Activated T-helper 9 cell treated with anti-CD3 and anti-CD28 coated beads, Interleukin-2, amount 50 U/mL, for 16 hours (primary cell): Measurements from ENCODE around the gene HOXB6.
A peak's percentile ranks its signal among the peaks of the same experiment; 100 is the strongest.

Experiments
- DNase-seq: peaks from one replicate; pipeline ENCODE4 v3.0.0-alpha.2; 2020; ENCODE audit warnings: low read depth

HOXB6 gene

DNA sequence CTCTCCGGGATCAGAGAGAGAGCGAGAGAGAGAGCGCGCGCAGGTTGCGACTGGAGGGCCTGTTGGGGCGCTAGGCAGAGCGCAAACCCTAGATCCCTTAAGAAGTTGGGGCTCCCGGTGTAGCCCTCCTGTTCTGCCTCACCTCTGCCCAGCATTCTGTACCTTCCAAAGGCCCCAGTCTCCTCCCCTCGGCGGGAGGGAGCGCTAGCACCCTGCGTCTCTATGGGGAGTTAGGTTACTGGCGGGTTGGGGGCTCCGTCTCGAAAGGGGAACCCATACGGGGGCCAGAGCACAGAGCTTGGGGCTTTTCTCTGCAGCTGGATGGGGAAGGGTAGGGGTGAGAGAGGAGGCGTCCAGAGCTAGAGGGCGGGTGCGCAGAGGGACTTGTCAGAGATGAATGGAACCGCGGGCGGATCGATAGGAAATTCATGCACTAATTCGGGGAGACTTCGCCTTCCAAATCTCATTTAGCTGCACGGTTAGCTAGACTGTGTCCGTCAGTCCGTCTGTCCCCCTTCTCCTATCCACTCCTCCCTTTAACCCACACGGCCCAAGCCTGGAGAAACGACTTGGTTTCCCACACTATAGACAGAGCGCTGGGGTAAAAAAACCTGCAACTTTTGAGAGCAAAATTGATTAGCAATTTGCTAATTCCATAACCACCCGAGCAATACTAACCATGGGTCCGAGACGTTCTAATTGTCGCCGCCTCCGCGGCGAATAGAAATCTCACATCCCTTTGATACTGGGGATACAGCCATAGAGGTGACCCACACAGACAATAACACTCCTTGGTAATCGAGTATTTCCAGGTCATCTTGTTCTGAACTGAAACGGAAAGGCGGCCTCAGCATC, 25.9 kb downstream of the HOXB6 start:
- DNase-seq: no peak

DNA sequence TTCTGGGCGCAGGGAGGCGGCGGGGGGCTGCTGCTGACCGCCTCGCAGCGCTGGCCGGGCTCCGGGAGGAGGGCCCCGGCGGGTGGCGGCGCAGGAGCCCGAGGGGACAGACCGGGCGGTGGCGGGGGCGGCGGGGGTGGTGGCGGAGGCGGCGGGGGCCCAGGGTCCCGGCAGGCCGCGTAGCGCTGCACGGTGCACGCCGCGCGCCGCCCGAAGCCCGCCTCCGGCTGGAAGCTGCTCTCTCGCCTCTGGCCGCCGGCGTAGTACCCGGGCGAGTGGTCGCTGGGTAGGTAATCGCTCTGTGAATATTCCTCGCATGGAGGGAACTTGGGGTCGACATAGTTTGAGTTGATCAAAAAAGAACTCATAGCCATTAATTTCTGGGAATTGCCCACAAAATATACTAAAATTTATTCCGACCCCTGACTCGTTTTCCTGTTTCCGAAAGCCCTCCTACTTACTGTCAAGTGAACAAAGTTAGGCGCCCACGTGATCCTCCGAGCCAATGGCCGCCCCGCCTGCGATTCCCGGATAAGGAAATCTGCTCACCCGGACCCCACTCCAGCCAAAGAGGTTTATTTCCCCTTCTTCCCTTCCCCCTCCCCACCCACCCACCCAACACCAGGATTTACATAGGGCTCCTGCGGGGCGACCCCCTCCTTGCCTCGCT, 26.7 kb downstream of the HOXB6 start, which contains the start of gene HOXB4:
HOXB4 (minus strand) TSS at position 405 of the 670 bp plus-strand sequence; CDS start at position 374, 31 bp downstream.
- peak; percentile 52 for DNase-seq

DNA sequence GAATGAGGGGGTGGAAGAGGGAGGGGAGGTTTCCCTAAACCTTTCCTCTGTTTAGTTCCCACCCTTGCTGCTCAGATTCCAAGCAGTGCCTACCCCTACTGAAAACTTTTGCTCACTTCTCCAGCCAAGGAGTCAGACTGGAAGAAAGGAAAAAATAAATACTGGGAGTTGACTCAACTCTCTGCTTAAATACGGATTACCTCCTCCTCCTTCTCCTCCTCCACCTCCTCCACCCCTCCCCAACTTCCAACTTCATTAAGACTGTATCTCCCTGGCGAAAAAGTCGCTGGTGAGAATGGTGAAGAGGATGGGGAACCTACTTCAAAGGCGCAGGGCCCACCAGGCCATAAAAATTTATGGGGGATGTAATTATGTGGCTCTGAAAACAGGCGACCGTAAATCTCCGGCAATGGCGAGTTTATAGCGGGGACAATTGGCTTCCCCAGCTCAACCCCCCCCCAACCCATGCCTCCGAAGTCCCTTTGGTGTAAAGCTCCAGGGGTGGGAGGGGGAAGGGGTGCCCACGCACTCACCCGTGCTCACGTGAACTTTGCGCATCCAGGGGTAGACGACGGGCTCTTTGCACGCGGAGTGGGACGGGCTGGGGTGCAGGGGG, 27.3 kb downstream of the HOXB6 start:
- no peak for DNase-seq

DNA sequence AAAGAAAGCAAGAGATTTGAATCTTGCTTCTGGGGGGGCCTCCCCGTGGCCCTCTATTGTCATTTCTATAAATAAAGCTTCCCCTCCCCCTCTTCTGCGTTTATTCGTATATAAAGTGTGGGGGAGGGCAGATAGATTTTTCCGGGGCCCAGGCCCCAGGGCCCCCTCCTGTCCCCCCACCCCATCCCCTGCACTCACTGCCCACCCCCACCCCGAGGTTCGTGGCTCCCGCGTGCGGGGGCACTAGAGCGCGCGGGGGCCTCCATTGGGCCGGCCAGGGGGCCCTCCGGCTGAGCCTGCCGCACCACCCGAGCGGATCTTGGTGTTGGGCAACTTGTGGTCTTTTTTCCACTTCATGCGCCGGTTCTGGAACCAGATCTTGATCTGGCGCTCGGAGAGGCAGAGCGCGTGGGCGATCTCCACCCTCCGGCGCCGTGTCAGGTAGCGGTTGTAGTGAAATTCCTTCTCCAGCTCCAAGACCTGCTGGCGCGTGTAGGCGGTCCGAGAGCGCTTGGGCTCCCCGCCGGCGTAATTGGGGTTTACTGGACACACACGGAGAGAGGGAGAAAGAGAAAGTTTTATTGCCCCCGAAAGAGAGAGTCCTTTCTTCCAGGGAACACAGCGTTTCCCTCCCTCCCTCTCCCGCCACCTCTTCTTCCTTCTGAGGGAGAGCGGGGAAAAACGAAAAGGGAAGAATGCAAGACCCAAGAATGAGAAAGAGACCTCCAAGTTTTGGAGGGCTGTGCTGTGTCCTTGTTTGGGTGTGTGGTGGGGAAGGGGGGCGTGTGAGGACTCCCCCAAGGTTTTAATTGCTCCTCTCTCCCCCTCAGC, 28.1 kb downstream of the HOXB6 start:
- no peak for DNase-seq

DNA sequence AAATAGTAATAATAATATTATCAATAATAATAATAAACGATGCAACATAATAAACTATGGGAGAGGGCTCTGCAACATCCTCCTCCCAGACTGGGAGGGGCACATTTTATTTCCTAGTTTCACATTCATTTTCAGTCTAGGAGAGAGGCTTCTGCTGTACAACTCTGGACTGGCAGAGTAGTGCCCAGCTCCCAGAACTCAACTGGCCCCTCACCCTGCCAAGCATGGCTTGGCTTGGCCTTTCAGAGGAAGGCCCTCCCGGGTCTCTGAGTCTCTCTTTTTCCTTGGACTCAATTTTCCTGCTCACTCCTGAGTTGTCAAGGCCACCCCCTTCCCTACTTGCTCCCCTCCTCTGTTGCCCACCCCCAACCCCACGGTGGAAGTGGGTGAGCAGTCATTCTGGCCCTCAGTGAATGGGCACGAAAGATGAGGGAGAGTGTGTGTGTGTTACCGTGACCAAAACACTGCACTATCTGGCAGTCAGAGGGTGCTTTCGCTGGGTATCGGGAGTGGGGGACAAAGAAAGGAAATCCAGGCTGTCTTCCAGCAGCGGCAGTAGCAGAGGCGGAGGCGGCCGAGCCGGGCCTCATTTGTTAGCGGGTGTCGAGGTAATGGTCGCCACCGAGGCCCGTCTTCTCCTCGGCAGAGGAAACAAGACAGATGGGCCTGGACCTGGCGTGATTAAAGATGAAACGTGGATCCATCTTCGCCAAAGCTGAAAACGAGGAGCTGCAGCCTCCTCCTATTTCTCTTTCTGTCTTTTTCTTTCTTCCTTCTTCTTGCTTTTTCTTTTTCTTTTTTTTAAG, 28.9 kb downstream of the HOXB6 start:
- no peak for DNase-seq

DNA sequence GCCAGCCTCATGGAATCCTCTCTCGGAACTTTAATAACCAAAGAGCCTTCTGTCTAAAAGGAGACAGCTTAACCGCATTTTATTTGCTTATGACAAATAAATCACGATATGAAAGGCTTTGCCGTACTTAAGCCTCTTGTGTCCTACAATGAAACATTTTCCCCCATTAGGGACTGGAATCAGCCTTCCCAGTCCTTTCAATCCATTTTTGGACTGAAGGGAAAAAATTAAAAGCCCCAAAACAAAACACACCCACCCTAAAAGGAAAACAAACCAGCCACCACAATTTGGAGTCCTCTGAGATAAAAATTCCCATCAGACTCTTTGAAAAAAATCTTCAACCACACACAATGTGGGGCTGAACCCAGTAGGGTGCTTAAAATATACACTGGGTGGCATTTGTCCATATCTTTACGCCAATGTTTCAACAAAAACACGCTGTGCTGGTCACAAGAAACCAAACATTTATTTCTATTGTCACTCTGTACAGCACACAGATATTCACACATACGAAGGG, 29.7 kb downstream of the HOXB6 start:
- DNase-seq: no peak

DNA sequence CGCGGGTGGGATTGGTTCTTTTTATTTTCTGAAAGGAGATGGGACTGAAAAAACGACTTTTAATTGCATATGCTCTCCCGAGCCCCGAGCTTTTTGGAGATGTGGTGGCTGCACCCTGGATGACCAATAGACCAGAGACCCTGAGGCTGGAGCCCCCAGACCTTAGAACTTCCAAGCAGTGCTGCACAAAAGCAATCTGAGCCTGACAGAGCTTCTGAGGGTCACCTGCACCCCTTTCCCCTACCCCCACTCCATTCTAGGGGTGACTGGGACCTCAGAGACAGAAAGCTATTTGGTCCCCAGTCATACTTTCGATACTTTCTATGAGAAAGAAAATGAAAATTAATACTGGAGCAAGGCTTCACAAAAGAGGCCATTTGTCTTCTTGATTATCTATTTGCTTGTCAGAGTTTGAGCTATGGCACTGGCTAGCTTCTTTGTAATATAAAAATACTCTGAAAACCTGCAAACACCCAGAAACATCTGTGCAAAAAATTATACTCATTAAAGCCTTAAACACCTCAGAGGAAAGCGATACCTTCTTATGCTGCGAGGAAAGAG, 30.2 kb downstream of the HOXB6 start:
- DNase-seq: no peak

DNA sequence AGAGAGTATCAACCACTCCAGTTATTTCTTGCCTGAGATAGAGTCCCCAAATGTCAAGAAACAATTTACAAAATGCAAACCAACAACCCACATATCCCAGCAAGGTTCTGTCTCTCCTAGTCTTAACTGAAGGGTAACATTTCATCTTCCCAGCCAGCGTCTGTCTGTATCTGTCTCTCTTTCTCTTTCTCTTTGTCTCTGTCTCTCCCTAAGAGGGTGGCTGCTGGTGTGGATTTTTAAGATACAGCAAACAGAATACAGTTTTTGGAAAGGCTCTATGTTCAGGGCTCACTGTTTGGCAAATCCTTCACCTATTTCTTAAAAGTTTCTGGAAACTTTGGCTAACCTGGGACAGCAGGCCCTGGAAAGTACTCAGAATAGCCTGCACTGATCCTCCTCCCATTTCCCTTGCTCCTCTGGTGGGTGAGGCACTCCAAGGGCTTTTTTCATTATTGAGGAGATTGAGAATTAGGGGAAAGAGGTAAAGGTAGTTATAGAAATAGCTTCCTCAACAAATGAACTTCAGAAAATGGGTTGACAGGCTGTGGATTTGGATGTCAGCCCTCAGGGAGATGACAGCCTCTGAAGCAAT, 32.9 kb downstream of the HOXB6 start:
- no peak for DNase-seq

DNA sequence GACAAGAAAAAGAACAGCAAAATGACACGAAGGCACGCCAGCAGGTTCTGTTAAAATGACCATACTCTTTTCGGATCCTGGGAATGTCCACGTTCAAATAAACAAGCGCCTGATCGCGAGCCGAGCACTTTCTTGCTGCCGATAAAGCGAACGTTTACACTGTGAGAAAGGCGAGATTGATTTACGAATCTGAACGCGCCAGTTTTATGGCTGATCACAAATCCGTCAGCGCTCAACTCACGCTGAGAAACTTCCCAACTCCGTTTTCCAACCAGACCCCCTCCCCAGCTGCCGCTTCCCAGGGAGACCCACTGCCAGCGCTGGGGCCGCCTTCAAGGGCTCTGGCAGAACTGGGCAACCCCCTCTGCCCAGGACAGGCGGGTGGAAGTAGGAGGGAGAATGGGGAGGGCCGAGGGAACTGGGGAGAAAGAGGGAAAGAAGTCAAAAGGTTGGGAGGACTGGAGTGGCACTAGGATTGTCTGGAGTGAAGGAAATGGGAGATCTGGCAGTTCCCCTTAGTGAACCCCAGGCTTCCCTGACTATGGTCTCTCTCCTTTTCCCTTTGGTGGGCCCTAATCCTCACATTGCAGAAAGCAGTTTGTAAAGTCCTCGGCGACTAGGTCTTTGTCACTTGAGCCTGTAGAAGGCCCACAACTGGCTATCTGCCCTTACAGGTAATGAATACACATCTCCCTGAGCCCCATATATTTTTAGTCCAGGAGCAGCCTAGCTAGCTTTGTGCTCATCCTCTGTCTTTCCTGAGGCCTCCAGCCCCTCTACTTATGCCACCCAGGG, 33.6 kb downstream of the HOXB6 start:
- no peak for DNase-seq

DNA sequence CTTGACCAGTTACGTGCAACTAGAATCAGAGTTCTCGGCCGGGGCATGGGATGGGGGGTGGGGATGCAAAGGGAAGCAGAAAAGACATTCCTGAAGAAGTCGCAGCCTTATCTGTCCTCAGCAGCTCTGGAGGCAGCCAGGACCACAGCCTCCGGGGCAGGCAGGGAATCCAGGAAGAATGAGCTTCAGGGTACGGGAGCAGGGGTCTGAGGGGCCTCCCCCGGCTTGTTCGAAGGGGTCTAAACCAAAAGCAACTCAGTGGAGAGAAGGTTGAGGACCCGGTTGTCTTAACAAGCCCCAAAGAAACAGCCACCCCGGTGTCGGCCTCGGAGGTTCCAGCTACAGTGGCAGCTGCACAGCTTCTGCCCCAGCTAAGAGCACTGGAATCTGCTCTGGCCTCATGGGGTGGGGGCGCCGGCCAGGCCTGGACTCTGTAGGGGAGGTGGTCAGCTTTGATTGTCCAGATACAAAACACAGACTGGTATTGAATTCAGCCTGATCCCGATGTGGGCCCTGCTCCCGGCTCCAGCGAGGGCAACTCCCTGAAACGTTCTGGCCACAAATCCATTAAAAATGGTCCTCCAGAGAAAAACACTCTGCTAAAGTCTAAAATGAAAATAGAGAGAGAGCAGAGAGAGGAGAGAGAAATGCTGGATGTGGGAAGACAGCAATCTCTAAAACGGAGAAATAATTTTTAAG, 34.3 kb downstream of the HOXB6 start:
- no peak for DNase-seq

DNA sequence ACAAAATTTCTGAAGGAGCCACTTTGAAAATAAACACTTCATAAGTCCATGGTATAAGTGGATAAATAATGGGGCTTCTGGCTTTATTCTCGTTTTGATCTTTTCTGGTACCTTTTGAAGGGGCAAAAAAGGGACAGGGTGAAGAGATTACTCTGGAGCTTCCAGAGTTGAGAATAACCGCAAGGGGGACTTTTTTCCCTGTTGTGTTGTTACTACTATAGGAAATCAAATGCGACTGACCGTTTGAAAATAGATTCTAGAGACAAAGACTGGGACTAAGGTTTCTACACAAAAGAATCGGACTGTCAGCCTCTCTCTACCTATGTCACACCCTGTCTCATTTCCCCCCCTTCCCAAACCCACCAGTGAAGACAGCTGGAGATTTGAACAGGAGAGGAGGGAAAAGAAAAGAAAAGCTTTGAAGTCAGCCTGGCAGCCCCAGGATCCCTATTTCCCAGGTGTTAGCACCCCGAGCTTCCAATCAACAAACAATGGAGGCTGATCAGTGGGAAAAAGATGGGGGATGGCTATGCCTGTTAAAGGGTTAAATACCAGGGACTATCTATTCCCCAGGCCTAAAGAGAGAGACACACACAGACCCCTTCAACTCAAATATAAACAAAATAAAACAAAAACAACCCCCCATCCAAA, 35.0 kb downstream of the HOXB6 start:
- no peak for DNase-seq

DNA sequence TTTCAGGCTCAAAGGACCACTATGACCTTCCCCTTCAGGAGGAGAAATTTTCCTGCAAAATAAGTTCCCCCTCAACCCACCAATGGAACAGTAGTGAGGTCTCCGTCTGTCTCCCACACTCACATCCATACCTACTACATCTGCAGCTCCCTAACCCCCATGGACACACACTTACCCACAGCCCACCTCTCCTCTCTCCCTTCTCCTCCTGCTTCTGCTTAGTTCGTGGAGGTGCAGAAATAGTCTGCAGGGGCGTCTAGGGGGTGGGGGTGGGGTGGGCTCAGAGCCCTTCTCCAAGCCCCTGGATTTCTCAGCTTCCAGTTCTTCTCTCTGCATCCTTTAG, 35.6 kb downstream of the HOXB6 start:
- DNase-seq: no peak

DNA sequence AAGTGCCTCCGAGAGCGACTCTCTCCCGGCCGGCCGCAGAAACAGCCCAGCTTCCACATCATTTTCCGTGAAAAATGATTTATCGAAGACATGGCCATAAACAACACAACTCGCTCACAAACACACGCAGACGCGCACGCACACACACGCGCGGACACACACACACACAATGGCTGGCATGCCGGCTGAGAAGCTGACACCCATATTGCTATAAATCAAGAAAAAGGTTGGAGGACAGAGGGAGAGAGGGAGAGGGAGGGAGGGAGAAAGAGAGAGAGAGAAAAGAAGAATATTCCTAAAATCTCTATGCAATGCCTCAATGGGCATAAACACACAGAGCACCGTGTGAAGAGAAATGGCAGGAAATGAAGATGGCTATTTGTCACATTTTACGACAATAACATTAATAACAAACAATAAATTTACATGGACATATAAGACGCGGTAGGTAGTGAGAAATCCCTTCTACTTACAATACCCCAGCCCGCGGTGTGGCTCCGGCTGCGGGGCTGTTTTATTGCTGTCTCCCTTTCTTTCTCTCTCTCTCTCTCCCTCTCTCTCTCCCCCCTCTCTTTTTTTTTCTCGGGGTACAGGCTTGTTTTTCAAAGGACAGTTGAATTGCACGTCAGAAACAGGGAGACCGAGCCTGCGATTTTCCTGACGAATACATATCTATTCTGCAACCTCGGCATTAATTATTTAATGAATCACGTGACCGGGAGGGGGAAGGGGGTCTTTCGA, 36.1 kb downstream of the HOXB6 start:
- DNase-seq: no peak

DNA sequence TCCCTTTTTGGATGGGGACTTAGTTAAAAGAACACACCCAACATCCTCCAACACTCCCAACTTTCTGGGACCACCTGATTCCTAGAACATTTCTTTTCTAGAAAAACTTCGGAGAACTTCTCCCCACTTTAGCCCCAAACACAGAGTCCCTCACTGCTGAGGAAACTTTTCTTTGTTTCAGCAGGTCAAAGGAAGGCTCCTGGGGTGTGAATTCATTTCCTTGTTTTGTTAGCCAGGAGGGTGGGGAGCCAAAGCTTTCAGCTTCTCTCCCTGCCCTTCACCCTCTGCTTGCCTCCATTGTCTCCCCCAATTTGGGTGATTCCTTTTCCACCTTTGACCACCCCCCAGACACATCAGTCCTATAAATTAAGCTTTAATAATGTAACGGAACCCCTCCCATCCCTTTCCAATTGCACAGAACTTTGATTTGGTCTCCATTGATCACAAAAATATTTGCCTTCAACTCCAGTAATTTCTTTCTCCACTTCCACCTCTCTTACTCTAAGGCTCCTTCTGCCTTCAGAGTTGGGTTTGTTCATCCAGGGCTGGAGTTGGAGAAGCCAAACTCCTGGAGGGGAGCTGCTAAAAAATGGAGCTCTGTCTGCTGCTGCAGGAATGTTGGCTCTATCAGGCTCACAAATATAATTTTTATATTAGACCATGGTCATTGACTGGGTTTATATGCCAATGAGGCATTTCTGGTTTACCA, 37.0 kb downstream of the HOXB6 start:
- no peak for DNase-seq

DNA sequence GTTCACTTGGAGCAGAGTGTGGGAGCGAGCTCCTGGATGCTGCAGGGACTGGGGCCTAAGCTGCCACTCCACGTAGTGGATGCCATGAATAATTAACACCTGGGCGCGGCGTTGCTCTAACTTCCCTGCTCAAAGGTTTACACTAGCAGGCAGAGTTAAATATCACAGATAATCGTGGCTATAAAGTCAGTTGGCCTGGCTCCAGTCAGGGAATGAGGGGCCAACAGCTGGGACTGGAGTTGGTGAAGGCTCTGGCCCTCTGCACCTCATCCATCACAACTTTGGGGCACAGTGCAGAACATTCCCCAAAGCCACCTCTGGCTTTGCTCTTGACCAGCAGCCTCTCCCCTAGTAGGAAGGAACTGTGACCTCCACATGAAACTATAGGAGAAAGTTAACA, 37.6 kb downstream of the HOXB6 start:
- DNase-seq: no peak

DNA sequence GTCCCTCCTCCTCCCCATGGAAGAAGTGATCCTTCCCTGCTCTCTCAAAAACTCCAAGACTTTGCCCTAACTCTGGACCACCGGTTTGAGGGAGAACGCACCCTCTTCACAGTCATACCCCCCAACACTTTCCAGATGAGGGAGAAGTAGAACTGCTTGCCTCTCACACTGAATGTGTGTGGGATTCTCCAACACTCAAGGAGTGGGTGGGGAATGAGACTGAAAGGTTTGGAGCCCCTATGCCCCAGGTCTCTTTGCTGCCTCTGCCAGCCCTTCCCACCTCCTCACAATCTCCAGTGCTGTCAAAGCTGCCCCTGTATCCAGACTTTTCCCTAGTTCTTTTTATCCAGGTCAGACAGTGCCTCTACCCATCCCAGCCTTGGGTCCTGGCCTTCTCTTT, 38.1 kb downstream of the HOXB6 start:
- no peak for DNase-seq
